ENCODE data around the gene ADAMTSL2.

The ADAMTSL2 gene

DNA sequence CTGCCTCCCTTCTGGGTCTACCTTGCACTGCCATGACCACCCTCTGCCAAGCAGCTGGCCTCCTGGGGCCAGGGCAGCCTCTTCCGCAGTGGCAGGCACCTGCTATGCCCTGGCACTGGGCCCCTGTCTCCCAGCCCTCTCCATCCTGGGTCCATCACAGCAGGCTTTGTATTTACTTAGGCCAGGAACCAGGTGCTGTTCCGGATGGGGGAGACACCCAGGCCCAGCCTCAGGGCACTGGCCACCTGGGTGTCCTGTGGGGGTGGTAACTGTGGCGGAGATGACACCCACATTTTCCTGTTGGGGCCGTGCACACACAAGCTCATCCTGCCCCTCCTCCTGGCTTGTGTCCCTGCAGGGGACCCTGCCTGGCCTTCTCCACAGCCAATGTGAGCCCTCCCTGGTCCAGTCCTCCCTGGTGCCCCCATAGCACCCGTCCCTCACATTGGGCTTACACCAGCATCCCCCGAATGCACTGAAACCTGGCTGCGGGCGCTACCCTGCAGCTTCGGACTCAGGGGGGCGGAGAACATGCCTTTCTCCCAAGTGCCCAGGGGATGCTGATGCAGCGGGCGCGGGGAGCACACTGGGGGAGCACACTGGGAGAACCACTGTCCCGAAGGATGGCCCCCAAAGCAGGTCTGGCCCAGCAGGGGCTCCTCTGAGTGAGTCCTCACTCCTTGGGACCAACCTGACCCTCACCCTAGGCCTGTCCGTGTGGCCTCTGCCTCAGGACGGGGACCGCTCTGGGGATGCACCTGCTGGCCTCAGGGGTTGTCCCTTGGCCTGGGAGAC is 56.8 kb downstream of the ADAMTSL2 start:
- FAIRE-seq = no peak

DNA sequence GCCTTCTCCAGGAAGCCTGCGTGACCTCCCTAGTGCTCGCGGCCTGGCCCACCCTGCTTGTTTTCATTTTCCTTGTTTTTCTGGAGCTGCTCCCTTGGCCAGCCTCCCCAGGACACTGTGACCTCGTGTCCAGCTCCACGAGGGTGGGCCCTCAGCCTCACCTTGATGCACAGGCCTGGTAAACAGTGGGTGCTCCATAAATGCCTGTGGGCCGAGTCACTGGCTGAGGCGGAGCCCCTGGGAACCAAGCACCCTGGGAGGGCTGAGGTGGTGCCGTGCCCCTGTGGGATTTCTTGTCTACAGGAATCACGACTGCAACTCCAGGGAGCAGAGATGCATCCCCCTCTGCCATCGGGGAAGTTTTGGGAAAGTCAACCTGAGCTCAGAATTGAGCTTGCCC is 57.5 kb downstream of the ADAMTSL2 start:
- FAIRE-seq = no peak

DNA sequence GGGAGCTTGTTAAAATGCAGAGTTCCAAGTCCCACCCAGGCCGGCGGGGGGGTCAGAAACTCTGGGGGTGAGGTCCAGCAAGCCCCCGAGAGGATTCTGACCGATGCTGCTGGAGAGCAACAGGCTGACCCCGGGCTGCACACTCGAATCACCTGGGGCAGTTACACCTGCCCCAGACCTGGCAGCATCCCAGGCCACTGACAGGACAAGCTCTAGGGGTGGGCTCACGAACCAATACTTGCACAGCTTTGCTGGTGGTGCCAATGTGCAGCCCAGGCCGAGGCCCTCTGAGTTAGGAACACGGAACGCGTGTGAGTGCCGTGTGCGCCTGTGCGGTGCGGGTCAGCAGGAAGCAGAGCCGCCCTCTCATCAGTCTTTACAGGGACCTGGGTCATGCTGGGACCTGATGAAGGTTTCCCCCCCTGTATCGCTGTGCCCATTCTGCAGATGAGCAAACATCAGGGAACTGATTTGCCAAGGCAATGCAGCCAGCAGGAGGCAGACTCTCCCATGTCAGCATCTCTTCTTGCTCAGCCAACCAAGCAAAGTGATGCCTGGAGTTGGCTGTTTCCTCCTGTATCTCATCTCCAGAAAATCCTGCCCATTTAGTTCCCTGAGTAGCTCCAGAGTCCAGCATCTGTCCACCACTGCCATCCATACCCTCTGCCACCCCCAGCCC is 58.4 kb downstream of the ADAMTSL2 start:
- no peak for FAIRE-seq

DNA sequence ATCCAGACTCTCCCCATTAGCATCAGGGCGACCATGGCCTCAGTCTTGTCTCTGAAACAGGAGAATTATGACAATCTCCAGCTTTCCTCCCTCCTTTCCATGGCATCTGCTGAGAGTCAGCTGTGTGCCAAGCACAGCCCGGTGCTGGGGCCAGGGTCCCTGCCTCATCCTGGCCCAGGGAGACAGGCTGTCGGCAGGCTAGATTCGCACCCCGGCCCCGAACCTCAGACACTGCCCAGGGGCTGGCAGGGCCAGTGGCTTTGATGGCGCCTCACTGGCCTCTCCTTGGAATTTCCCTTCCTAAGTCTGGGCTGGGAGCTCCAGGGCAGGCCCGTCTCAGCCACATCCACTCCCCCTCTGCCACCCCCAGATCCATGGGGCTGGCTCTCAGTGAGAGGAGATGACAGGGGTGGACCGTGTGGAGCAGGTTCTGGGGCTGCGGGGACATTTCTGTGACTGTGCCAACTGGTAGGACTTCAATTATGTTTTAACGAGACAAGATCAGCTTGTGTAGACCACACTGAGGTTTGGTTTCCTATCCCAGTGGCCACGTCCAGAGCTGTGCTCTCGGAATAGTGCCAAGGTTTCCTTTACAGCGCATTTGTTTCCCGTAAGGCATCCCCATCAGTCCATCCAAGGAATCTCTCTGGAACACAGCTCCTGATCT is 59.2 kb downstream of the ADAMTSL2 start:
- no peak for FAIRE-seq

DNA sequence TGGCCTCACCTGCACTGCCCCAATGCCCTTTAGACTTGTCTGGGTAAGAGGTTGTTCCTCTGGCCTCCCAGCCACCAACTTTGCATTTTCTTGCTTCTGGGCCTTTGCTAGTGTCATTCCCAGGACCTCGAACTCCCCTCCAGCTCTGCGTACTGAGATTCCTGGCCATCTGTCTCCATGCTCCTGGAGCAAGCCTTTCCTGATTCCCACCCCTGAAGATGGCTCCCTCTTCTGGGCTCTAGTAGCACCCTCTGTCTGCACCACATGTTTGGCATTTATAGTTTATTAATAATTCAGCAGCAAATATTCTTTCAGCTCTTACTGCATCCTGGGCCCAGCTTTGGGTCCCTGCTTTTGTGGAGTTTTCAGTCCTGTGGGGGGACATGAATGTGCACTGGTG is 59.8 kb downstream of the ADAMTSL2 start:
- FAIRE-seq = no peak

DNA sequence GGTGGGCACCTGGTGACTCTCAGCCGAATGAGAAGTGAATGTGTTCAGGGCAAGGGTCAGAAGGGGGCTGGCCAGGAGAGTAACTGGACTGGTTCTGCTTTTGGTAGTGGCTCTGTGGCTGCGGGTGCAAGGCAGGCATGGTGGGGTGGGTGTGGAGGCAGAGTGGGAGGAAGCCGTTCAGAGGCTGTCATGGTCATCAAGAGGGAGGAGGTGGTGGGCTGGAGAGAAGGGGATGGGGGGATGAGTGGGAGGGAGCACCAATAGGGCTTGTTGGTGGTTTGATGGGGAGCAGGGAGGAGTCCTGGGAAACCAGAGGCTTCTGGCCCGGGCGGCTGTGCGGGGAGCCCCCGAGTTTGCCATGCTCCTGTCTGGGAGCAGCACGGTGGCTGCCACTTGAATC is 61.4 kb downstream of the ADAMTSL2 start:
- FAIRE-seq = no peak

DNA sequence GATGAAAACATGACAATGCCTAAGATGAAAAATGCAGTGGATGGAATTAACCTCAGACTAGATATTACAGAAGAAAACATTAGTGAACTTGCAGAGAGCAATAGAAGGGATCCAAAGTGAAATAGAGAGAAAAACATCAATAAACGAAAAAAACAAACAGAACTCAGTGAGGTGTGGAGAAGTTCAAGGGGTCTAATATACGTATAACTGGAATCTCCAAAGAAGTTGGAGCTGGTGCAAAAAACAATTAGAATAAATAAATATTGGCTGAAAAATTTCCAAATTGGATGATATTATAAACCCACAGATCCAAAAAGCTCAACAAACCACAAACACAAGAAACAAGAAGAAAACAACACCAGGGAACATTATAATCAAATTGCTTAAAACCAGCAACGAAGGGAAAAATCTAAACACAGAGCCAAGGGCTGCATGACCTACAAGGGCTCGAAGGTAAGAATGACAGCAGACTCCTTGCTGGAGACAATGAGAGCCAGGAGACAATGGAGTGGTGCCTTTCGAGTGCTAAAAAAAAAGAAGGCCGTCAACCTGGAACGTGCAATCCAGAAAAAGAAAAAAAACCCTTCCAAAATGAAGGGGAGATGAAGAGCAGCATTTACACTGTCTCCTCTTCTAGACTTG is 62.9 kb downstream of the ADAMTSL2 start:
- no peak for FAIRE-seq

DNA sequence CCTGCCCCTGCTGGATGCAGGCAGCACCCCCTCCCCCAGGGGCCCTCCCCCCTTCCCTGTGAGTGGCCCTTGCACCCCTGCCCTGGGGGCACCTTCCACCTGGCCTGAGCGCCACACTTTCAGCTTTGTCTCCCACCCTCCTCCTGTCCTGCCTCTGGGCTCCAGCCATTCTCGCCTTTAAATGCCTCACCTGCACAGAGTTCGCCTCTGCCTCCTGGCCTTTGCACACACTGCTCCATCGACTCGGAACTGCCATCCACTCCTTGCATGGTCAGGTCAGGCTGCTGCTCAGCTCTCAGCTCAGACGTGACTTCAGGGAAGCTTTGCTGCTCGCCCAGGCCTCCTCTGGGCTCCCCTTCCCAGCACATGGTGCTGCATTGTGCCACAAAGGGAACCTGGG is 64.5 kb downstream of the ADAMTSL2 start:
- FAIRE-seq = no peak

DNA sequence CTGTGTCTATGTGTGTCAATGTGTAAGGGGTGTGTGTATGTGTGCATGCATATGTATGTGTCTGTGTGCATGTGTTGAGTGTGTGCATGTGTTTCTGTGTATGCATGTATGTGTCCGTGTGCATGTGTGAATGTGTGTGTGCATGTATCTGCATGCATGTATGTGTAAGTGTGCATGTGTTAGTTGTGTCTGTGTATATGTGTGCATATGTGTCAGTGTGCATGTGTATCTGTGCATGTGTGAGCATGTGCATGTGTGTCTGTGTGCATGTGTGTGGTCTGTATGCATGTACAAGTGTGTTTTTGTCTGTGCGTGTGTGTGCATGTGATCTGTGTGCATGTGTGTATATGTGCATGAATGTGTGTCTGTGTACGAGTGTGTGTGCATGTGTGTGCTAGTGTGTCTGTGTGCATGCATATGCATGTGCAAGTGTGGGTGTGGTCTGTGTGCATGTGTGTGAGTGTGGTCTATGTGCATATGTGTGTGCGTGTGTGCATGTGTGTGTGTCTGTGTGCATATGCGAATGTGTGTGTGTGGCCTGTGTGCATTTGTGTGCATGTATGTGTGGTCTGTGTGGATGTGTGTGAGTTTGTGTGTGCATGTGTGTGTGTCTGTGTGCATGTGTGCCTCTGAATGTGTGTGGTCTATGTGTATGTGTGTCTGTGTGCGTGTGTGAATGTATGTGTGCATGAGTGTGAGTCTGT is 65.1 kb downstream of the ADAMTSL2 start:
- no peak for FAIRE-seq

DNA sequence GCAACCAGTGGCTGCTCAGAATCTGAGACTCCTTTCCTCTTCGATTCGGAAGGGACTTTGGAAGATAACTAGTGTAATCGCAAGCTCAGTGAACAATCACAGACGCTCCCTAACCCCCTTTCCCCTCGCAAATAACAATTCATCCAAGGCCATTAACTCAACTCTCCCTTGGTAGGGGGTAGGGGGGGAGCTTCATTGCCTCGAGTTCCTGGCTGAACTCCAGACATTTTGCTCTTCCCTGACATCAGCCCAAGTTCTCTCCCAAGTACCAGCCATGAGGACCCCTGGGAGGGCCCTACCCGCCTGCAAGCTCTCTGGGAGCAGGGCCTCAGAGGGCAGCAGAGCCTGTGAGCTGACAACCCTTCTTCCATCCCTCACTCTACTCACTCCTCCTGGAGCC is 66.2 kb downstream of the ADAMTSL2 start:
- FAIRE-seq = no peak

DNA sequence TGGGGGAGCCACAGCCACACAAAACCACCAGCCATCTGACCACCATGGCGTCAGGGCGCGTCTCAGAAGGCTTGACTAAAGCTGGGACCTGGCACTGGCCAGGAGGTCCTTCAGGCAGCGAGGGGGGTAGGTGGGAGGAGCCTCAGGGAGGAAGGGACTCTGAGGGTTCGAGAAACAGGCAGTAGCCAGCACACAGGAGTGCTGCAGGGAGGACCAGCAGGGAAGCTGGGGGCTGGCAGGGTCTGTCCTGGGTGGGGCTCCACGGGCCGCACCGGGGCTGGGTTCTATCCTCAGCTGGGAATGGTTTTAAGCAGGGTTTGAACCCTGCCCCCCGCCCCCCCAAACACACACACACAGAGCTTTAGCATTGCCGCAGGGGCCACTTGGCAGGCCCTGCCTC is 67.2 kb downstream of the ADAMTSL2 start:
- FAIRE-seq = no peak

DNA sequence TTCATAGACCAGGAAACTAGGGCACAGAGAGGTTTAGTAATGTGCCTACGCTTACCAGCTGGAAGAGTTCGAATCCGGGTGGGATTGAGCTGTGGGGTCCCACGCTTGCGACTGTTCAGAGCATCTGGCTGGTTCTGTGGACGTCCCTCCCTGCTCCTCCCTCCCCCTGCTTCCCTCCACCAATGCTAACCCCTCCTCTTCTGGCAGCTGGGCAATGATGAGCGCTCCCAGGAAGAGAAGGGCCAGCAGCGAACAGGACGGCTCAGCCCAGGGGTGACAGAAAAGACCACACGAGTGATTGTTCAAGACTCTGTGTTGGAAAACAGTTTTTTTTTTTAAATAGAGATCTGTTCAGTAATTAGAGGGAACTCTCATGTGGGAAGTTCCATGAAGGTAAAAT is 67.8 kb downstream of the ADAMTSL2 start:
- FAIRE-seq = no peak

DNA sequence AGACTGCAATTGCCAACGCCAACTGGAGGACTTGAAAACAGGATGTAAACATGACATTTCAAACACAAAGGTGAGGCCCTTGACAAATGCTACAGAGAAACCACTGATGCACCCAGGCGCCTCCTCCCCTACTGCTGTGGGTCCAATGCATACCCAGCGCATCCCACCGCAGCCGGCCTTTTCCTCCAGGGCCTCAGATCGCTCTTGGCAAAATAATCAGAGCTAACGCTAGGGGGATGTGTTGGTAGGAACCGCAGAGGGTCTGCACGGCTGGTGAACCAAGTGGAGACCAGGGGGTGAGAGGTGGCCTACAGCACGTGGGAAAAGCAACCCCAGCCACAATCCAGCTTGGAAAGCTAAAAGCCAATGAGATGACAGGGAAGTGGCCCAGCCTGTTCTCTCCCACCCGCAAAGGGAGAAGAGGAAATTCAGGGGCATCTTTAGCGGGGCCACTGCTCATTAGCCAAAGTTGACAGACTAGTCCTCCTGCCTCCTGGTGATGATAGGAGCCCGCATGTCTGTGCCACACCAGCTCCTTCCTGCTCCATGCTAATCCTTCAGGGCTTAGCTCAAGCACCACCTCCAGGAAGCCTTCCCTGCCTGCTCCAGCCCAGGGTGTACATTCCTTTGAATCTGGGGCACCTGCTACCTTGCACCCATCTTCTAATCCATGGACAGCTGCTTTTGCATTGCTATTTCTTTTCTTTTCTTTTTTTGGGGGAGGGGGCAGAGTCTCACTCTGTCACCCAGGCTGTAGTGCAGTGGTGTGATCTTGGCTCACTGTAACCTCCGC is 68.8 kb downstream of the ADAMTSL2 start:
- no peak for FAIRE-seq

DNA sequence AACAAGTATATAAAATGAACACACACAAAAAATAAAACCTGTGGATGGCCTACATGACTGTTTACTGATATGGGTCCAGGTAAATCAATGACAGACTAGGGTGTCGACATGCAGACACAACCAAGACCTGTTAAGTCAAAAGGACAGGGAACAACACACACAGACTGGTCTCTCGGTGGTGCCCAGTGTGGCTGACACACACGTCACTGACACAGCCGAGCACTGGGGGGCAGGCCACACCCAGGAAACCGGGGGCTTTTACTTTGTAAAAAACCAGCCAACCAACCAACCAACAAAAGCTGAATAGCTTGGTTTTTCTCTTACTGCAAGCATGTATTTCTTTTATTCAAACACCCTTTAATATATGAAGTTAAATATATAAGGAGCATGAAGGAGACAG is 69.7 kb downstream of the ADAMTSL2 start:
- FAIRE-seq = no peak

DNA sequence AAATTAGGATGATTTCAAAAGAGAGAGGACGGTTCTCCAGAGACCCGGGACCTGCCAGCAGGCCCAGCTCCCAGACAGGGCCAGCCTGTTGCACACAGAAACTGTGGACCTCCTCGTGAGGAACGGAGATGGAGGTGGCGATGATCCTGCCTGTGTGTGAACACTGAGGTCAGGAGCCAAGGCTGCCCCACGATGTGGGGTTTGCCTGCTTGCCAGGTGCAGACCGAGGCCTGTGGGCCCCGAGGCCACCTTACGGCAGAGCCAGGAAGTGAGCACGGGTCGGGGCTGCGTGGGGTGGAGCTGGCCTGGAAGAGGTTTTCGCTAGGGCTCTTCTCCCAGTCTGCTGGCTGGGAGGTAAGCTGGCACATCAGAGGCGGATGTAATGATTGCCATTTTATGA is 70.4 kb downstream of the ADAMTSL2 start:
- FAIRE-seq = no peak

DNA sequence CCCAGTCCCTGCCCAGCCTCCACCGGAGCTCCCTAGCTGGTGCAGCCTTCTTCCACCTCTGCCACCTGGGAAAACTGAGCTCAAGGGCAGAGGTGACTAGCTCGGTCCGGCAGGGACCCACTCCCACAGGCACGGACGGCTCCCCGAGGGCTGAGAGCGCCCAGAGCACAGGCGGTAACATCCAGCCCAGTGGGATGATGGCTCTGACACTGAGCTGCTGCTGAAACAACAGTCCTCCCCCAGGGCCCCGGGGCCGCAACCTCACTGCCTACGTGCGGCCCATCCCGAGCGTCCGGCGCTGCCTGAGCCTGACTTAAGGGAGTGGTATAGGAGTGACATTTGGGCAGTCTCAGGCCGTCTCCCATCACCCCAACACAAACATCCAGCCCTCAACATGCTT is 70.9 kb downstream of the ADAMTSL2 start:
- no peak for FAIRE-seq

DNA sequence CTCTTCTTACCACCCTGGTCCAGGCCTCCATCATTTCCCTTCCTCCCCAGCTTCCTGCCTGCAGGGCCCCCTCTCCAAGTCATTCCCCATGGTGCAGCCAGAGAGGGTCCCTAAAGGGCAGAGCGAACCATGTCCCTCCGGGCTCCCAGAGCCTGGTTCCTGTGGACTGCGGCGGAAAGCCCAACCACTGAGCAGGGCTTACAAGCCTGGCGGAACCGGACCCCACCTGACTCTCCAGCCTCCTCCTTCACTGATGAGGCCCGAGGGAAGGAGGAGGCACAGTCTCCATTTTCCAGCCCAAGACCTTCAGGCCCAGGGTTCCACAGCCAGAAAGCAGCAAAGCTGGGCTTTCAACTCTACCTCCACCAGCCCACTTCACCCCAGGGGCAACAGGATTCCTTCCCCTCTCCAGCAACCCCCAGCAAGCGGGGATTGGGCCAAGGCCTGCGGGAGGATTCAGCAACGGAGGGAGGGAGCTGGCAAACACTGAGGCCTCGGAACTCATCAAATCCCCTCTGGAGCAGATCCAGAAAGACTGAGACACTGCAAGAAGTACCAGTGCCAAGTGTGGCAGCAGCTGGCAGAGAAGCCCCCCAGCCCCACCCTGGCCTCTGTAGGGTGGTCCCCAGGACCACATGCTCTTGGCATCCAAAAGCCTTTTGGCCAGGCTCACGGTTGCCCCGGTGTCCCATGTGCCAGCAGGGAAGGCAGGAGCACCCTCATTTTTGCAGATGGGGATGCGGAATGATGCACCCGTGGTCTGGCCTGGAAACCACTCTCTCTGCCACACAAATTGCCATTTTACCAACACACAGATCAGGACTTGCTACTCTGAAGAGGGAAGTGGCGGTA is 71.6 kb downstream of the ADAMTSL2 start:
- no peak for FAIRE-seq

DNA sequence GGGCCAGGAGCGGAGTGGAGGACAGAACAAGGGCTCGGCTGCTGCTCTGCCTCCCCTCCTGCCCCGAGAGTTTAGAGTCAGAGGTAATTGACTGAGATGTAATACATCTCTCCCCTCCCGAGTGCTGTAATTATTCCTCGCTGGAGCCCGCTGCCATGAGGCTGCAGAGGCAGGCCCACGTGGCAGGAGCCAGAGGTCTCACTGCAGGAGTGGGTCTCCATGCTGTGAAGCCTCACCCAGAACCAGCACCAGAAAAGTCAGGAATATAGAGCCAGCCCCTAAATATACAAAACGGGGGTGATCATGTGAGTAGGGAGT is 72.2 kb downstream of the ADAMTSL2 start:
- FAIRE-seq = no peak

DNA sequence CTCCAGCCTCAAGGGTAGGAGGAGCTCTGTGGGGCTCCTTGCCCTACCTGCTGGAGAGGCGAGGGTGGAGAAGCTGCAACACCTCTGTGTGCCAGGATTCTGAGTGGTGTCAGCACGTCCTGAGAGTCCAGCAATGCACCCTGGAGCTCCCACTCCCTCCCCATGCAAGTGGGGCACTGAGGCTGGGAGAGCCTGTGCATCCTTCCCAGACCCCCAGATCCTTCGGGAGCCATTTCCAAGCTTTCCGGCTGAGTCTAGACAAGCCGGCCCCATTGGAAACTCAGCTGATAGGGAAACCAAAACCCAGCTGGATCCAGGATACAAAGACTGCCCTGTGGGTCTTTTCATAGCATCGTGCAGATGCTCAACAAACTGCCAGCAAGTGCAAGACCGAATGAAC is 72.9 kb downstream of the ADAMTSL2 start:
- no peak for FAIRE-seq

DNA sequence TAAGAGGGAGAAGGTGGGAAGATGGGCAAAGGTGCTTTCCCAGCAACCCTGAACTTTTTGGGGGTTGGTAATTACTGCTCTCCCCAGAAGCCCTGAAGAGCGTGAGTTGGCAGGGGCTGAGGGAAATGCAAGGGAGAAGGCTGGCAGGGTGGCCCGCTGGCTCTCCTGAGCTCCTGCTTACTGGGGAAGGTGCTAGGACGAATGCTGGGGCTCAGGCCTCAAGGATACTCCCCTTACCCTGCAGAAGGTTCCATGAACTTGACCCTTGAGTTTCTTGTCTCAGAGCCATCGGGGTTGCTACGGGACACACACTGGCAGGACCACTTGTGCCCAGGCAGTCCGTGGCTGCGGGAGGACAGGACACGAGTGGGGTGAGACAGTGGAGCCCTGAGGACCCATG is 73.5 kb downstream of the ADAMTSL2 start:
- no peak for FAIRE-seq

DNA sequence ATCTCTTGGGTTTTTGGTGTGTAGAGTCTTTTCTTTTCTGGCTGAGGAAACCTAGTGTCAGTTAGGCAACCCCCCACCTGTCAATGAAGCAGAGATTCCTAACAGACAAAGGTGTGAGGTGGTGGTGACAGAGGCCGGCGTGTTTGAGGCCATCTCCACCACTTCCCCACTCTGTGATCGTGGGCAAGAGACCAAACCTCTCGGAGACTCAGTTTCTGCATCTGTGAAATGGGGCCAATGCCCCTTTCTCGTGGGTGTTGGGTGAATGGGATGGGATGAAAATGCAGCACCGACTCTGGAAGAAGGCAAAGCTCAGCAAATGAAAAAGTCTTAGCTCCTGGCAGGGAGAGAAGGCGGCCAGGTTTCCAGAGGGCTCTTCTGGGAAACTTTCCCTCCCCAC is 73.9 kb downstream of the ADAMTSL2 start:
- FAIRE-seq = no peak

All from colon (tissue), 2 donors.